Fibroblast of pulmonary artery (primary cell): ENCODE measurements around the gene GALNT9.
"Not testable (repeated sequence)": the region's sequence is repeated elsewhere in the genome, so short reads cannot be mapped to it uniquely, and the experiment has no call there.

Experiments used
- DNase-seq: peaks from one replicate; pipeline ENCODE4 v3.0.0-alpha.2; 2010; ENCODE audit warnings: low read depth
- H3K4me3 ChIP-seq: replicated peaks from 2 replicates; pipeline ENCODE4 v1.5.1; 2011; ENCODE audit warnings: low read depth, mild to moderate bottlenecking, control low read depth, low read length, moderate library complexity
- CTCF ChIP-seq: IDR thresholded peaks from 2 replicates; pipeline ENCODE4 v1.5.1; 2011; ENCODE audit warnings: mild to moderate bottlenecking, control low read depth, low read length, inconsistent platforms; ENCODE audit errors: missing control alignments

GALNT9 gene

GRCh38 chr12:132305560-132305966 is 23.8 kb downstream of the GALNT9 start:
- TF ChIP-seq CTCF = no peak
- no peak overlapping the region for H3K4me3 ChIP-seq
- no peak for DNase-seq

GRCh38 chr12:132304866-132305265 is 24.5 kb downstream of the GALNT9 start:
- DNase-seq, H3K4me3 ChIP-seq: not testable (repeated sequence)

- not testable (repeated sequence) for DNase-seq, H3K4me3 ChIP-seq
These were observed 25.5 kb downstream of the GALNT9 start for GRCh38 chr12:132303853-132304373.

- no peak overlapping the region for H3K4me3 ChIP-seq
- no peak for DNase-seq
- no peak for TF ChIP-seq CTCF
These were observed 26.7 kb downstream of the GALNT9 start for GRCh38 chr12:132302466-132303358.

GRCh38 chr12:132300789-132301722 is 28.3 kb downstream of the GALNT9 start:
- no peak for DNase-seq
- no peak overlapping the region for H3K4me3 ChIP-seq
- no peak for TF ChIP-seq CTCF

- TF ChIP-seq CTCF = no peak
- no peak overlapping the region for H3K4me3 ChIP-seq
- no peak for DNase-seq
These were observed 33.3 kb downstream of the GALNT9 start for GRCh38 chr12:132296063-132296462.

GRCh38 chr12:132295561-132295960 is 33.8 kb downstream of the GALNT9 start:
- not testable (repeated sequence) for H3K4me3 ChIP-seq, DNase-seq

- no peak overlapping the region for H3K4me3 ChIP-seq
- DNase-seq = no peak
- TF ChIP-seq CTCF = no peak
These were observed 34.3 kb downstream of the GALNT9 start for GRCh38 chr12:132295101-132295526.
